ENCODE results near the gene RRBP1.

Gene RRBP1

DNA sequence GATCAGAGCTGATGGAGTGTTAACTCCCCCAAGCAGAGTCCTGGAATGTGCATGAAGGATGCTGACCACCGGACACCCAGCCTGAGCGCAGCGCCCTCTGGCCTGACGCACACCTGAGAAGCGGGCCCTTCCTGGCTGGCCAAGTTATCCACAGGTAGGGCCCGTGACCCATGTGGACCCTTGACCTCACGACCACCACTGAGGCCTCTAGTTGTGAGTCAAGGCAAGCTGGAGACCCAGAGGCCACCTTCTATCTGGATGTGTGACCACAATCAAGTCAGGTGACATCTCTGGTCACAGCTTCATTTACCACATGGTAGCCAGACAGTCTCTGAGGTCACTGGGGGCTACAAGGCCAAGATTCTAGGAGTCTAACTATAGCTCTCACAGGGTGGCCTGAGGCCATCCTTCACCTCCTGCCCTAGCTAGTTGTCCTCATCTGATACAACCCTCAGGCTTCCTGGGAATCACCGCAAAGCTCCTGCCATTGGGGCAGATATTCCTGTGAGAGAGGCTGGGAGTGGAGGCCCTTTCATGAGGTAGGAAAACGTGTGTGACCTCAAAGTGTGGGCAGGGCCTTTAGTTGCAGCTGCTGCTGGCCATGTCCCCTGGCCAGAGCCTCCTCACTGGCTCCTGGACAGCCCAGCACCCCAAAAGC lies 59.1 kb downstream of the RRBP1 start:
- ATAC-seq (ENCODE audit: insufficient read depth, low read depth) (no peak), DNase-seq (no peak)
- H3K27ac ChIP-seq (ENCODE audit: low read length): no peak overlapping the region
- no peak for TF ChIP-seq EZH2 (IDR thresholded peaks at IDR 0.05; ENCODE audit: borderline replicate concordance, low read depth, low read length, severe bottlenecking)
- TF ChIP-seq, protein P1, sequence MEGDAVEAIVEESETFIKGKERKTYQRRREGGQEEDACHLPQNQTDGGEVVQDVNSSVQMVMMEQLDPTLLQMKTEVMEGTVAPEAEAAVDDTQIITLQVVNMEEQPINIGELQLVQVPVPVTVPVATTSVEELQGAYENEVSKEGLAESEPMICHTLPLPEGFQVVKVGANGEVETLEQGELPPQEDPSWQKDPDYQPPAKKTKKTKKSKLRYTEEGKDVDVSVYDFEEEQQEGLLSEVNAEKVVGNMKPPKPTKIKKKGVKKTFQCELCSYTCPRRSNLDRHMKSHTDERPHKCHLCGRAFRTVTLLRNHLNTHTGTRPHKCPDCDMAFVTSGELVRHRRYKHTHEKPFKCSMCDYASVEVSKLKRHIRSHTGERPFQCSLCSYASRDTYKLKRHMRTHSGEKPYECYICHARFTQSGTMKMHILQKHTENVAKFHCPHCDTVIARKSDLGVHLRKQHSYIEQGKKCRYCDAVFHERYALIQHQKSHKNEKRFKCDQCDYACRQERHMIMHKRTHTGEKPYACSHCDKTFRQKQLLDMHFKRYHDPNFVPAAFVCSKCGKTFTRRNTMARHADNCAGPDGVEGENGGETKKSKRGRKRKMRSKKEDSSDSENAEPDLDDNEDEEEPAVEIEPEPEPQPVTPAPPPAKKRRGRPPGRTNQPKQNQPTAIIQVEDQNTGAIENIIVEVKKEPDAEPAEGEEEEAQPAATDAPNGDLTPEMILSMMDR (IDR thresholded peaks at IDR 0.05; ENCODE audit: borderline replicate concordance, extremely low read depth, low read length, poor library complexity, severe bottlenecking): no peak
- H3K79me2 ChIP-seq (ENCODE audit: insufficient read depth, low read length): no peaks in the 10 kb centered on the region
- no peak overlapping the region for H2AFZ ChIP-seq (ENCODE audit: low read depth, low read length)
- no peaks in the 10 kb centered on the region for H3K4me1 ChIP-seq (ENCODE audit: insufficient read depth, low read length)
- H3K36me3 ChIP-seq (ENCODE audit: insufficient read depth, low read length): peaks cover 97% of the 10 kb centered on the region
- no peaks in the 10 kb centered on the region for H3K9me3 ChIP-seq (ENCODE audit: insufficient read depth, low read length, severe bottlenecking)
- no peak overlapping the region for H3K9ac ChIP-seq (ENCODE audit: low read depth, low read length)
- no peak overlapping the region for H3K4me2 ChIP-seq (ENCODE audit: insufficient read depth, low read length)
- H3K27me3 ChIP-seq (ENCODE audit: insufficient read depth, low read length, poor library complexity): no peaks in the 10 kb centered on the region
- H3K4me3 ChIP-seq (ENCODE audit: low read depth in 1 of 2, low read length in 2 of 2): no peak overlapping the region
- H4K20me1 ChIP-seq (ENCODE audit: insufficient read depth, low read length): peaks cover 17% of the 10 kb centered on the region; the same call in 1 of the 2 replicates

DNA sequence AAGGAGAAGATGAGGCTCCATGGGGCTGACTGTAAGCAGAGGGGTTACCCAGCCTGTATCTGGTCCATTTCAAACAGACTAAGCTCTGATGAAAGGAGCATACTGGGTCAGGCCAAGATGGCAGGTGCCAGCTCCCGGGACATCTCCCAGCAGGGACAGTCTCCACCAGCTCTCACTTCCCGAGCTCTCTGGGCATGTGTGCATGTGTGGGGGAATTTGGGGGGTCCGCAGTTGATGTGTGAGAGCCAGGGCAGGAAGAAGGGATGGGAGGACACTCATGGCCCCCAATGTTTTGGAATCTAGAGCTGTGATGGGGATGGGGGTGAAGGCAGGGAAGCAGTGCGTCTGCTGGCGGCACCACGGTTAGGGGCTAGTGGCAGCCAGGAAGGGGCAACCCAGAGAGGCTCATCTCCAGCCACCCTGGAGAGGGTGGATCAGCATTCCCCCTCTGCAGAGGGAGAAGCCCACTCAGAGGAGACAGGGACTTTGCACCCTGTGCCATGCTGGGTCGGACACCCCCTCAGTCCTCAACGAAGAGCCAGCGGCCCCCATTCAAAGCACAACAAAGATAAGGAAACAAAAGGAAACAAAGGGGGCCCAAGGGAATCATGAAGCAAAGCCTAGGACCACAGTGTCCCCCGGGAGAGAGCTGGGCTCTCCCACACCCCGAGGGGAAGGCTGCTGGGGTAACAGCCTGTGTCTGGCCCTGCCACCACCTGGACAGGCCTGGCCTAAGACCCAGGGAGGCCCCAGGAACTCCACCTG lies 59.8 kb downstream of the RRBP1 start:
- no peak for ATAC-seq (ENCODE audit: insufficient read depth, low read depth)
- Histone ChIP-seq H3K9me3 (ENCODE audit: insufficient read depth, low read length, severe bottlenecking) (no peaks in the 10 kb centered on the region), H3K36me3 (ENCODE audit: insufficient read depth, low read length) (peaks cover 97% of the 10 kb centered on the region), H3K9ac (ENCODE audit: low read depth, low read length) (no peak overlapping the region), H3K4me1 (ENCODE audit: insufficient read depth, low read length) (no peaks in the 10 kb centered on the region), H3K27ac (ENCODE audit: low read length) (no peak overlapping the region), H3K4me2 (ENCODE audit: insufficient read depth, low read length) (no peak overlapping the region), H3K4me3 (ENCODE audit: low read depth in 1 of 2, low read length in 2 of 2) (no peak overlapping the region), H3K79me2 (ENCODE audit: insufficient read depth, low read length) (no peaks in the 10 kb centered on the region), H2AFZ (ENCODE audit: low read depth, low read length) (no peak overlapping the region), H3K27me3 (ENCODE audit: insufficient read depth, low read length, poor library complexity) (no peaks in the 10 kb centered on the region), H4K20me1 (ENCODE audit: insufficient read depth, low read length) (peaks cover 20% of the 10 kb centered on the region; the same call in 1 of the 2 replicates)
- no peak for DNase-seq
- TF ChIP-seq EZH2 (IDR thresholded peaks at IDR 0.05; ENCODE audit: borderline replicate concordance, low read depth, low read length, severe bottlenecking): no peak
- TF ChIP-seq, protein P1 (IDR thresholded peaks at IDR 0.05; ENCODE audit: borderline replicate concordance, extremely low read depth, low read length, poor library complexity, severe bottlenecking): no peak

DNA sequence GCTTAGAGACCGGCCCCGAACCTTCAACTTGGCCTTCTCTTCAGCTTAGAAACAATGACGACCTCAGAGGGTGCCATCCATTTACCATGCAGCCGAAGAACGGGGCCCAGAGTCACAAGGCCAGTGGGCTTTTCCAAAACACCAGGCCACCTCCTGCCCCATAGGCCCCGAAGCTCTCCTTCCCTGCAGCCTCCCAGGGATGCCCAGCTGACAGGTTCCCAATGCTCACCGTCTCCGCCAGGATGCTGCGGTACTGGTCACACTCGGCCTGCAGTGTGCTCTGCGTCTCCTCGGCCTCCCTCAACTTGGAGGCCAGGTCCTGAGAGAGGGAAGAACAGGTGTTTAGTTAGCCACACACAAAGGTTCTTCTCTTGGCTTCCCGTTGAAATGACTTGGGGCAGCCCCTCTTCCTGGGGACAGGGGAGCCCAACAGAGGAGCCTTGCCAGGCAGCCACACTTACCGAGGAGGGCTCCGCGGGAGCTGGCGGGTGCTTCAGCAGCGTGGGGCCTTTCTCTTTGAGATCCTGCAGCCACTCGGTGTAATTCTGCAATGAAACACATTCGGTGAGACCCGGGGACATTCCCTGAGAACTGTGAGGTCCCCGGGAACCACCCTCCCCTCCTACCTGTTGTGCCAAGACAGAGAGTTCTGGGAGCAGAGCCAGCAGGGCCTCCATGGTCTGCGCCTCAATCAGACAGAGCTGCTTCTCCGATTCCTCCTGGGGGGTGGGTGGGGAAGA lies 60.6 kb downstream of the RRBP1 start:
- H3K4me2 ChIP-seq (ENCODE audit: insufficient read depth, low read length): no peak overlapping the region
- no peaks in the 10 kb centered on the region for H3K4me1 ChIP-seq (ENCODE audit: insufficient read depth, low read length)
- H3K4me3 ChIP-seq (ENCODE audit: low read depth in 1 of 2, low read length in 2 of 2): no peak overlapping the region
- H3K79me2 ChIP-seq (ENCODE audit: insufficient read depth, low read length): no peaks in the 10 kb centered on the region
- no peaks in the 10 kb centered on the region for H3K9me3 ChIP-seq (ENCODE audit: insufficient read depth, low read length, severe bottlenecking)
- no peak for TF ChIP-seq EZH2 (IDR thresholded peaks at IDR 0.05; ENCODE audit: borderline replicate concordance, low read depth, low read length, severe bottlenecking)
- TF ChIP-seq, protein P1 (IDR thresholded peaks at IDR 0.05; ENCODE audit: borderline replicate concordance, extremely low read depth, low read length, poor library complexity, severe bottlenecking): no peak
- H3K9ac ChIP-seq (ENCODE audit: low read depth, low read length): no peak overlapping the region
- peaks cover 18% of the 10 kb centered on the region; the same call in 1 of the 2 replicates for H4K20me1 ChIP-seq (ENCODE audit: insufficient read depth, low read length)
- ATAC-seq (ENCODE audit: insufficient read depth, low read depth) (no peak), DNase-seq (no peak)
- no peaks in the 10 kb centered on the region for H3K27me3 ChIP-seq (ENCODE audit: insufficient read depth, low read length, poor library complexity)
- H3K36me3 ChIP-seq (ENCODE audit: insufficient read depth, low read length): peaks cover 97% of the 10 kb centered on the region
- no peak overlapping the region for H3K27ac ChIP-seq (ENCODE audit: low read length)
- H2AFZ ChIP-seq (ENCODE audit: low read depth, low read length): no peak overlapping the region
